ENCODE data around the gene PLEKHG2.

GRCh38 chr19:39377373-39378362, 34.8 kb upstream of the PLEKHG2 start:
- TF ChIP-seq POLR2A (IDR thresholded peaks at IDR 0.05) (no peak), CTCF (IDR thresholded peaks at IDR 0.05) (no peak)
